GM21515 (cell line): ENCODE measurements around the gene LYL1.
A peak's percentile ranks its signal among the peaks of the same experiment; 100 is the strongest.
"Not testable (repeated sequence)": the region's sequence is repeated elsewhere in the genome, so short reads cannot be mapped to it uniquely, and the experiment has no call there.

ENCODE experiments used
- ATAC-seq: cut with Tn5 transposase; IDR thresholded peaks from one replicate; pipeline ENCODE4 v1.9.1; 2021; ENCODE audit not compliant: unreplicated experiment

LYL1 gene

DNA sequence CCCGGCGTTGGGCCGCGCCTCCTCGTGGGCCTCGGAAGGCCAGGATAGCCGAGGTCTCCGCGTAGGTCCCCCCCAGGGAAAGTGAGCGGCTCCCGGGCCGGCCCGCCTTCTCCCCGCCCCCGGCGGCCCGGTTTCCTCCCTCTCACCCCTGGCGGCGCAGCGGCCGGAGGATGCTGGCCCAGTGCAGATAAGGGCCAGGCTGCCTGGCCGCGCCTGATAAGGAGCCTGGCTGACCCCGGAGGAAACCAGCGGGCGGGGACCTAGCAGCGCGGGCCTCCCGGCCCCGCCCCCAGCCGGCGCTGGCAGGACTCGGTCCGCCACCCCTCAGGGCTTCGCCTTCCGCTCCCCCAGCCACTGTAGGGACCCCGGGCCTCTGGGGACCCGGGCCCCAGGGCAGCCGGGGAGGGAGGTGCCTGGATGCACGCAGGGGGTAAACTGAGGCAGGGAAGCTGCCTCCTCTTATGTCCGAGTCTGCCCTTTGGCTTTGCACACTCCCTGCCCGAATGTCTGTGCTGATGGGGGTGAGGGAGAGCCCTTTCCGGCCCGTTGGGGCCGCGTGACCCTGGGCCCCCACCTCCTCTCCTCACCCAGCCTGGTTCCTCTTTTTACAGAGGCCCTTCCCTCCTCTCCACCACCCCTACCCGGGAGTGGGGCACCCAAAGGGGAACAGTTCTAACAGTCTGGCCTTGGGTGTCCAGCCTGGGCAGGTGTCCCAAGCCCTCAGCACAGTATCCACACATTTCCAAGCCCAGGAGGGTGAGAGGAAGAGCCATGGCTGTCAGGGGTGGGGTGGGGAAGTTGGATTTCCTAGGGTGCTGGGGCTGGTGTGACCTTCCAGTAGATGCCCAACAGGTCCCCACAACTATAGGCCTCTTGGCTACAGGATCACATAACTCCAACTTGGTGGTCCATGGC lies at the start of gene LYL1:
TSS of gene LYL1 (minus strand) at position 193 of the 915 bp plus-strand sequence. CDS start 1,687 bp downstream, outside the sequence.
- ATAC-seq = peak; percentile 32

DNA sequence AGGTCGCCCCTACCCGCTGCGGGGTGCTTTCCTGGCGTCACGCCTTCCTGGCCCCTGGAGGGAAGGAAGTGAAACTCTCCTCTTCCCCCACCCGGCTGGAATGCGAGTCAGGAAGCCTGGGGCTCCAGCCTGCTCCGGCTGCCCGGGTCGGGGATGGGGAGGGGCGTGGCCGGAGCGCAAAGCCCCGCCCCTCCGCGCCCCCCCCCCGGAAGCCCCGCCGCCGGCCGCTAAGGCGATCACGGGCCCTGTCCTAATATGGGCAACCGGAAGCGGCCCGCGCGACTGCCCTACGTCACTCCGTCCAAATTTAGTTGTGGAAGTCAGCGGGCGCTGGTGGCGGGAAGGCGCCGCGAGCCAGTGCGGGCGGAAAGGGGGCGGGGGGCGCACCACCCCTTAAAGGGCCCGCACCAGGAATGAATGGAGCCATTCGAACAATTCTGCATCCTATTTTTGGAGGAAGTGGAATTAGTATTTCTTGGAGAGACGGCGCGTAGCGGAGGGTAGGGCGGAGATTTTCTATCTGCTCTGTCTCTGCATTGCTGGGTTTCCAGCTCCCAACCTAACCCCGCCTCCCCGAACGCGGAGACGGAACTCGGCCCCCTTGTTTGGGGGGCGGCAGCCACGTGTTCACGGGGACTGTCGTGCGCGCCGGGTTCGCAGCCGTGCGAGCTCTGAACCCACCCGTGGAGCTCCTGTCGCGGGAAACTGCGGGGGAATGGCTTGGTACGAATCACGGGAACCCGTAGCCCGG lies 49.1 kb upstream of the LYL1 start:
- ATAC-seq = peak; percentile 35

DNA sequence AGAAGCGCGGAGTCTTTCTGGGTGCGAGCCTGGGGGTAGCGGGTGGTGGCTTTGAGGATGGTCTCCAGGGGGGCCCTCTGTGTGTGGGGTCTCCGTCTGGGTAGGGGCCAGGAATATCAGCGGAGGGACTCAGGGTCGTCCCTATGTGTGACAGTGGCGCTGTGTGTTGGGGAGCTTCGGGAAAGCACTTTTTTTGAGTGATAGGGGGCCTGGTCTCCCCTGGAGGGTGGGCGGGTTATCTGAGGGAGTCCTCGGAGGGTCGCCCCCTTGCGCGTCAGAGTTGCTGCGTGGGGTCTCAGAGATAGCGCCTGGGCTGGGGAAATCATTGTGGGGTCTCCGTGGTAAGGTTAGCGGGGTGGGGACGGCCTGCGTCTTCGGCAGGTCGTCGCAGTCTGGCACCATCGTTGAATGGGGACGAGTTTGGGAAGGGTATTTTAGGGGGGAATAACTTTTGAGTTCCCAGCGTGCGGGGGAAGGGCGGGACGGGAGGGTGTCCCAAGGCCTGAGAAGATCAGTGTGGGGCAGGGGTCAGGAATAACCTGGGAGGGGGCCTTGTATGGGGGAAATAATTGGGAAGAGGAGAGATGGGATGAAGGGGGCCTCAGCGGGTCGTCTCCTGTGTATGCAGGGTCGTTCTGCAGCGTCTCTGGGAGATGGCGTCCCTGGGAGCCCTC lies 48.4 kb upstream of the LYL1 start:
- no peak for ATAC-seq

DNA sequence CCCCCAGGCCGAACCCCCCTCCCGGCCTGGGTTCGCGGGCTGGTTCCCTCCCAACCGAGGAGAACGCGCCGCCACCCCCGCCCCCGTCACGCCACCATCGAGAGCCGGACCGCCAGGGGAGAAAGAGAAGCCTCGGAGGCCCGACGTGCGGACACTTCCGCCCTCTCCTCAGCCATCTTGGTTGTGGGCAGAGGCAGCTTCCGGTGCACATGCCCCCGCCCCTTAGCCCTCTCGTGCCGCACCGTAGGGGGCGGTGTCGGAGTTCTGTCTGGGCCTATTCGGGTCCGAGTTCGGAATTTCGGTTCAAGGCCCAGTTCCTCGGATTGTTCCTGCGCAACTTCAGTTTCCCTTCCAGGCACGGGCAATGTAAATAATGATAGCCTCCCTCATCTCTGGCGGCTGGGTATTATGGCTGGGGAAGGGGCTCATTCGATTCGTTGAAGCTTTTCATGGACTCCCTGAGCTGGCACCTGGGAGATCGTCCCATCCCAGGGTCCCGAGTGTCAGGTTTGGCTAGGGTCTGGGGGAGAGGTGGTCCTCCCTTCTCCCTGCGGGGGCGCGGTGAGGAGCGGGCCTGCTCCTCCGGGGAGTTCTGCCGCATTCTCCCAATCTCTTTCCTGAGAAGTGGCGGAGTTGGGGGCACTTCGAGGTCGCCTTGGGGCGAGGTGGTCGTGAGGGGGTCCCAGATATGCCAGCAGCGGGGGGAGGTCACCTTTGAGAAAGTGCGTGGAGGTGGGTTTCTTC lies 47.7 kb upstream of the LYL1 start, which contains the start of the genes IER2 and STX10:
TSS of gene IER2 (plus strand) at position 225 of the 744 bp plus-strand sequence. CDS start 2,776 bp downstream, outside the sequence.
TSS of gene STX10 (minus strand) at position 189 of the 744 bp plus-strand sequence. CDS start 202 bp downstream, outside the sequence.
- ATAC-seq = peak; percentile 32

DNA sequence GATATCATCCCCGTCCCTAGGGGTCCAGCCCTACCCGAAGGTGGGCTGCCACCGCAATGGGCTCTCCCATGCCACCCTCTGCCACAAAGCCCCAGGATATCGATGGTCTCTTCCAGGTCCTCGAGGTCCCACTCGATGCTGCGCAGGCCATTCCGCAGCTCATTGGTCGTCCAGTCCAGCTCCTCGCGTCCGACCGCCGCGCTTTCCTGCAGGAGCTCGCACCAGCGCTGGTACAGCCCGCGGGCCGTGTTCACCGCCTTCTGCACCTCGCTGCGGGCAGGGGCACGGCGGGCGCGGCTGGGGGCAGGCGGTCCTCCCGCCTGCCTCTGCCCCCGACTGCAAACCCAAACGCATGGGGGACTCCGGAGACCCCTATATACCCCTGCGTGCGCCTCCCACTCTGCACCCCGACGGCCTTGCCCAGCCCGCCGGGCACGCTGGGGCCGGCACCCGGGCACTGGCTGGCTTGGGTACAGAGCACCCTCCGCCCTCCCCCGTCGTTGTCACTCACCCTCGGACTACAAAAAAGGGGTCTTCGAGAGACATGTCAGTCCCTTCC lies 47.0 kb upstream of the LYL1 start:
- ATAC-seq = no peak

DNA sequence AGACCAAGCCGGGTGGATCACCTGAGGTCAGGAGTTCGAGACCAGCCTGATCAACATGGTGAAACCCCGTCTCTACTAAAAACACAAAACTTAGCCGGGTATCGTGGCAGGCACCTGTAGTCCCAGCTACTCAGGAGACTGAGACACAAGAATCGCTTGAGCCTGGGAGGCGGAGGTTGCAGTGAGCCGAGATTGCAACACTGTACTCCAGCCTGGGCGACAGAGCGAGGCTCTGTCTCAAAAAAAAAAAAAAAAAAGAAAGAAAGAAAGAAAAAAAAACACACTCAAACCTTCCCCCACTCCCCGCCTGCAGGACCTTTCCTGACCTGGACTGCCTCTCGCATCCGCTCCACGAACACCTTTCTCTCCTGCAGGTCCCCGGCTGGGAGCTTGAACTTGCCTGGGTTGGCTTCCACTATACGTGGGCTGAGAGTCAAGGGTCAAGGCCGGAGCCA lies 46.5 kb upstream of the LYL1 start:
- ATAC-seq = not testable (repeated sequence)

DNA sequence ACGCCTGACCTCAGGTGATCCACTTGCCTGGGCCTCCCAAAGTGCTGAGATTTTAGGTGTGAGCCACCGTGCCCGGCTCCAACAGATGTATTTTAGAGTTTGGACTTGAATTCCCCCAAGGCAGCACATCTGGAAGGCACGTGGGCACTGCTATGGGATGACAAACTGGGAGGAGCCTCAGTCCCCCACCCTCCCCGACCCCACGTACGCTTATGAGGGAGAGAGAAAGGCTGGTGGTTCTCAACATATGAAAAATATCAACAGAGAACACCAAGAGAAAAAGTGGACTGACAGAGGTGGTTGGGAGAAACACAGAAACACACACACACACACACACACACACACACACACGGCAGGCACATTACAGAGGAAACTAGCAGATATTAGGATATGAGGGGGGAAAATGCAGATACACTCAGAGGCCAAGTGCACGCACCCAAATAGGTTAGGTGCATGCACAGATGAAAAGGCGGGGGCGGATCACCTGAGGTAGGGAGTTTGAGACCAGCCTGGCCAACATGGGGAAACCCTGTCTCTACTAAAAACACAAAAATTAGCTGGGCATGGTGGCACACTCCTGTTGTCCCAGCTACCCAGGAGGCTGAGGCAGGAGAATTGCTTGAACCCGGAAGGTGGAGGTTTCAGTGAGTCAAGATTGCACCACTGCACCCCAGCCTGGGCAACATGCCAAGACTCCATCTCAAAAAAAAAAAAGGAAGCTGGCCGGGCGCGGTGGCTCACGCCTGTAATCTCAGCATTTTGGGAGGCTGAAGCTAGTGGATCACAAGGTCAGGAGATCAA lies 44.3 kb upstream of the LYL1 start:
- ATAC-seq = no peak

DNA sequence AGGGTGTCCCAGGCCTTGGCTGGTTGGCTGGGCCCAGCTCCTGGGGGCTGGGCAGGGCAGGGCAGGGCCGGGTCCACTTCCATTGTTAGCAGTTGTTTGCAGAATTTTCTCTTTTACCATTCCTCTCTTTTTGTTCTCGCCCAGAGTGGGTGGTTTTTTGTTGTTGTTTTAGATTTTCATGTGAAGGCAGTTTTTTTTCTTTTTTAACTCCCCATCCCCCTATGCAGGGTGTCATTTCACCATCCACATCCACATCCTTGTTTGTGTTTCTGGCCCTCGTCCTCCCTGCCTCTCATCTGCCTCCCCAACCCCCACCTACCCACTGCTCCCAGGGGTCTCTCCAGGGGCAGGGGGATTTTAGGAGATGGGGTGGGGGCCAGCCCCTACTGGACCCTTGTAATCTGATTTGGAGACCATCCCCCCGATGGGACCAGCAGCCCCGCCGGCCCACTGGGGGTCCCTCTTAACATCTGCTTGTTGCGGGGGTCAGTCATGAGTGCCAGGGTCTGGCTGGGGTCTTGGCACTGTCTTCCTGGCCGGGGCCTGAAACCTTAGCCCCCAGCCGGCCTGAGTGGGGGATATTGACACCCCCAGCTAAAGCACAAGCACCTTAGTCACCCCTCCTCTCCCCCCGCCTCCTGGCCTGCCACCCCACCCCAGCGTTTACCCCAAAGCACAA lies 37.1 kb upstream of the LYL1 start:
- ATAC-seq = no peak

DNA sequence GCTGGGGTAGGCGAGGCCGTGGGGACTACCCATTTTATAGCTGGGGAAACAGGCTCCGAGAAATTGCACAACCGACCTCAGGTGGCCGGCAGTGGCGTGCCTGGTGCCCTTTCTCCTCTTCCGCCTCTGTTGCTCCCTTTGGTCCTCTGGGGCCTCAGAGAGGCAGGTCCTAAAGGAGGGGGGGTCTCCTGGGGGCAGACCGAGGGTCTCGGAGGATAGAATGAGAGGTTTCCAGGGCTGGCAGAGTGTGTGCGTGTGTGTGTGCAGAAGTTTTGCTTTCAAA lies 36.2 kb upstream of the LYL1 start:
- ATAC-seq = no peak

DNA sequence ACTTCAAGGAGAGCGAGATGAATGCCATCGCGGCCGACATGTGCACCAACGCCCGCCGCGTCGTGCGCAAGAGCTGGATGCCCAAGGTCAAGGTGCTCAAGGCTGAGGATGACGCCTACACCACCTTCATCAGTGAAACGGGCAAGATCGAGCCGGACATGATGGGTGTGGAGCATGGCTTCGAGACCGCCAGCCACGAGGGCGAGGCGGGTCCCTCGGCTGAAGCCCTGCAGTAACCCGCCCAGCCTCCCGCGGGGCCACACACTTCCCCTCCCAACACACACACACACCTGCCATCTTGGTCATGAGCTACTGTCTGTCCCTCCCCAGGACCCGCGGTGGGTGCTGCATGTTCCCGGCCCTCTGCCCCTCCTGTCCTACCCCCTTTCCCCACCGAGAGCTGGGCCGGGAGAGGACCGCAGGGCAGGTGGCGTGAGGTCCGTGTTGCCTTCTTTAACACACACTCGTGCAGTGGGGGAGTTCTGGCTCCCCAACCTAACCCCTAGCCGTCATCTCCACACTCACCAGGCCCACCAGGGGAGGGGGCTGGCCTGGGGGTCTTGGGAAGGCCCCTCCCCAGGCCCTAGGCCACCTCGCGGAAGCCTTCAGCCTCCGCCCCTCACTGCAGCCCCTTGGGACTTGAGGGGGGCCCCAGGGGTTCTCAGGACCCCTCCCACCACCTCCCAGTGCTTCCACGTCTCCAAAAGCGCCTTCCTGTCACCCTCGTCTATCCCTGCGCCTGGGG lies 35.7 kb upstream of the LYL1 start:
- no peak for ATAC-seq

DNA sequence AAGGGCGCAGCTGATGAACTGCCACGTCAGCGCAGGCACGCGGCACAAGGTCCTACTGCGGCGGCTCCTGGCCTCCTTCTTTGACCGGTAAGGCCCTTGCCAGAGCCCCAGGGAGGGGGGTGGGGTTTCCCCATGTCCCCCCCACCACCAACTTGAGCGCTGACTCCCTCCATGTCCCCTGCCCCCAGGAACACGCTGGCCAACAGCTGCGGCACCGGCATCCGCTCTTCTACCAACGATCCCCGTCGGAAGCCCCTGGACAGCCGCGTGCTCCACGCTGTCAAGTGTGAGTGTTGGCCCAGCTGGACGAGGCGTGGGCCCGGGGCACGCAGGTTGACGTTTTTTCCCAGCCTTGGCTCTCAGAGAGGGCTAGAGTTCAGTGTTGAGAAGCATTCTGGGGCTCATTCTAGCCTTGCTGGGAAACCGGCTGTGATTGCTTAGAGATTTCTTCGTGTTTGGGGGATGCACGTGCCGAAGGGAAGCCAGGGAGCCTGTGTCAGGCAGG lies 34.7 kb upstream of the LYL1 start:
- ATAC-seq = no peak

DNA sequence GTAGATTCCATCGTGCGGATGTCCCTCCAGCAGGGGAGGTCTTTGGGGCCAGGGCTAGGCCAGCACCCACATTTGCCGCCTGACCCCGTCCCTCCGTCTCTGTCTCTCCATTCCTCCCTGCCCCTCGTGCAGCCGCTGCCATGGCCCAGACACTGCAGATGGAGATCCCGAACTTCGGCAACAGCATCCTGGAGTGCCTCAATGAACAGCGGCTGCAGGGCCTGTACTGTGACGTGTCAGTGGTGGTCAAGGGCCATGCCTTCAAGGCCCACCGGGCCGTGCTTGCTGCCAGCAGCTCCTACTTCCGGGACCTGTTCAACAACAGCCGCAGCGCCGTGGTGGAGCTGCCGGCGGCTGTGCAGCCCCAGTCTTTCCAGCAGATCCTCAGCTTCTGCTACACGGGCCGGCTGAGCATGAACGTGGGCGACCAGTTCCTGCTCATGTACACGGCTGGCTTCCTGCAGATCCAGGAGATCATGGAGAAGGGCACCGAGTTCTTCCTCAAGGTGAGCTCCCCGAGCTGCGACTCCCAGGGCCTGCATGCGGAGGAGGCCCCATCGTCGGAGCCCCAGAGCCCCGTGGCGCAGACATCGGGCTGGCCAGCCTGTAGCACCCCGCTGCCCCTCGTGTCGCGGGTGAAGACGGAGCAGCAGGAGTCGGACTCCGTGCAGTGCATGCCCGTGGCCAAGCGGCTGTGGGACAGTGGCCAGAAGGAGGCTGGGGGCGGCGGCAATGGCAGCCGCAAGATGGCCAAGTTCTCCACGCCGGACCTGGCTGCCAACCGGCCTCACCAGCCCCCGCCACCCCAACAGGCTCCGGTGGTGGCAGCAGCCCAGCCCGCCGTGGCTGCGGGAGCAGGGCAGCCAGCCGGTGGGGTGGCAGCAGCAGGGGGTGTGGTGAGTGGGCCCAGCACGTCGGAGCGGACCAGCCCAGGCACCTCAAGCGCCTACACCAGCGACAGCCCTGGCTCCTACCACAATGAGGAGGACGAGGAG lies 32.7 kb upstream of the LYL1 start:
- no peak for ATAC-seq

DNA sequence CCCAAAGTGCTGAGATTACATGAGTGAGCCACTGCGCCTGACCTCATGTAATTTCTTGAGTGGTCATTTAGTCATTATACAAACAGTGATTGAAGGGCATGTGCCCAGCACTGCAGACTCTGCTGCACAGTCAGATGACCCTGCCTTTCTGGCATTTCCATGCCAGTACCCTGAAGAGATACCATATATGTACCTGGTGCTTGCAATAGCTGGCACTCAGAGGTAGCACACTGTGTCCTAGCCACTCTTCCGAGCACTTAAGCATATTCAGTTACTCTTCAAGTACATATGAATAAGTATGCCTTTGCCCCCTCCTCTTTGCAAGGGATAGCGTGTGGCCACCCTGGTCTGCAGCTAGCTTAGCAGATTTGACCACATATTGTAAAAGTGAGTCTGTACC lies 32.0 kb upstream of the LYL1 start:
- ATAC-seq = no peak

DNA sequence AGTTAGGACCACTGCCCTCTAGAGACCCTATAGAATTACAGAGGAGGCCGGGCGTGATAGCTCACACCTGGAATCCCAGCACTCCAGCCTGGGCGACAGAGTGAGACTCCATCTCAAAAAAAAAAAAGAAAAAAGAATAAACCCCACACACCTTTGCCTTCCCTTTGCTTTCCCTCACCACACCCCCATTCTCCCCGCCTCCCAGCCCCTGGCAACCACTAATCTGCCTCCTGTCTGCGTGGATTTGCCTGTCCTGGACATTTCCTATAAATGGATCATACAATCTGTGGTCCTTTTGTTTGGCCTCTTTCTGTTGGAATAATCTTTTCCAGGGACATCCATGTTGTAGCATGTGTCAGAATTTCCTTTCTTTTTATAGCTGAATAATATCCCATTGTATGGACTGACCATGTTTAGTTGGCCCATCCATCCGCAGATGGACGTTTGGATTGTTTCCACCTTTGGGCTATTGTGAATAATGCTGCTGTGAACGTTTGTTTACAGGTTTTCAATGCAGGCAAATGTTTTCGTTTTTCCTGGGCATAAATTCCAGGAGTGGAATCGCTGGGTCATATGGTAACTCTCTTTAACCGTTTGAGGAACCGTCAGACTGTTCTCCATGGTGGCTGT lies 30.7 kb upstream of the LYL1 start:
- ATAC-seq = no peak

DNA sequence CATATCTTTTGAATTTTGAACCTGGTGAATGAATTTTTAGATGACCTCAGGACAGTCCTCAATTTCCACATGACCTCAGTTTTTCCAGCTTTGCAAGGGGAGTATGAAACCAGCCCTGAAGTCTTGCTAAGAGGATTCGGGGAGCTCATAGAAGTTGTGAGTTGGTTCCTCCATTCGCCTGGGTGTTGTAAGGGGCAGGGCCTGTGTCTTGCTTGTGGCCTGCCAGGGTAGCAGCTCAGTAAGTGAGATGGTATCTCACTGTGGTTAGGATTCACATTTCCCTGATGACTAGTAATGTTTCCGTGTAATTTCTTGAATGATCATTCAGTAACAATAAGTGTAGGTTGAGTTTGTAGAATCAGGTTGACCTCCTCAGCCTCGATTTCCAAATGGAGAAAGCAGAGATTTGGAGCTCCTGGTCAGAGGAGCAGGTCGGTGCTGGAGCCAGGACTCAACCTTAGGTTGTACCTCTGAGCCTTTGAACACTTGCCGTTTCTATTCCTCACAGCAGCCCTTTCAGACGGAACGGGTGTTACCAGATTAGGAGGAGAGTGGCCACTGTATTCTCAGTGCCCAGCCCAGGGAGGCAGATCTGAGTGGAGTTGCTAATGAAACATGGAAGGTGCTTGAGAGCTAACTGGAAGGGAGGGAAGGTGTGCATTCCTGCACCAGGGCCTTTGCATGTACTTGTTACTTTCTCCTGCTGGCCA lies 30.0 kb upstream of the LYL1 start:
- no peak for ATAC-seq
